ENCODE results near the gene TANGO2.

TANGO2 gene

GRCh38 chr22:20109411-20110358 lies 88.8 kb downstream of the TANGO2 start:
- Histone ChIP-seq H3K36me3 (peaks cover 100% of the 10 kb centered on the region), H3K9me3 (ENCODE audit: severe bottlenecking) (no peaks in the 10 kb centered on the region), H3K4me3 (ENCODE audit: low read depth, low read length) (no peak overlapping the region), H3K27ac (no peak overlapping the region; the same call in 1 of the 2 replicates), H3K27me3 (ENCODE audit: insufficient read depth, low read depth, severe bottlenecking) (no peaks in the 10 kb centered on the region)
- no peak for DNase-seq
- no peak for TF ChIP-seq CTCF (IDR thresholded peaks at IDR 0.05; ENCODE audit: low read depth, low read length)

GRCh38 chr22:20110359-20110985 lies 89.6 kb downstream of the TANGO2 start:
- DNase-seq: no peak
- no peaks in the 10 kb centered on the region for H3K9me3 ChIP-seq (ENCODE audit: severe bottlenecking)
- H3K36me3 ChIP-seq: peaks cover 100% of the 10 kb centered on the region
- TF ChIP-seq CTCF (IDR thresholded peaks at IDR 0.05; ENCODE audit: low read depth, low read length): no peak
- peak overlapping the region; percentile 49 for H3K27ac ChIP-seq
- H3K27me3 ChIP-seq (ENCODE audit: insufficient read depth, low read depth, severe bottlenecking): no peaks in the 10 kb centered on the region
- H3K4me3 ChIP-seq (ENCODE audit: low read depth, low read length): no peak overlapping the region

DNA sequence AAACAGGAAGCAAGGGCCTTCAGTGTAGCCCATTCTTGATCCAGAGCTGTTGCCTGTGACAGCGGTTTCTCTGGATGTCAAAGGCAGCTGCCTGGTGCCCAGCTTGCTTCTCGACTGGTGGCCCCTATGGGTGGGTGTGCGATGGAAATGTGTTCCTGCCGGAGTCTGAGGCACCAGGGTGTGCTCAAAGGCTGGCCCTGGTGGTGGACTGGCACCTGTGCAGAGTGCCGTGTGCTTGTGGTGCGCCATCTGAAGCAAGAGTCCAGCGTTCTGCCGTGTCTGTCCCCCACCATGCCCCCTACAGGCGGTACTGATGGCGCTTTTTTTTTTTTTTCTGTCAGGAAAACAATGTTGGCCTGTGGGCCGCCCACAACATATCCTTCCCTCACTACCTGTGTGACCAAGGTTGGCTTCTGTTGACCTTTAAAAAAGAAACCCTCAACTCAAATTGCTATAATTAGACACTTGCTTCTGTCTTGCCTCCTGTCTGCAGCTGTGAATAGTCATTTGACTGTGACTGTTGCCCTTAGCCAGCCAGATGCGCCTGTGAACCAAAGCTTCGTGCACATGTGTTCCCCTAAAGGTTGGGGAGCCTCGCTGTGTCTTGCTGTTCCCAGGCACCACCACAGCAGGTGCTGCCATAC lies 90.3 kb downstream of the TANGO2 start:
- Histone ChIP-seq H3K27ac (peak overlapping the region; percentile 49), H3K27me3 (ENCODE audit: insufficient read depth, low read depth, severe bottlenecking) (no peaks in the 10 kb centered on the region), H3K9me3 (ENCODE audit: severe bottlenecking) (no peaks in the 10 kb centered on the region), H3K36me3 (peaks cover 100% of the 10 kb centered on the region), H3K4me3 (ENCODE audit: low read depth, low read length) (no peak overlapping the region)
- peak; percentile 58 for DNase-seq
- peak; percentile 75 for TF ChIP-seq CTCF (IDR thresholded peaks at IDR 0.05; ENCODE audit: low read depth, low read length)

DNA sequence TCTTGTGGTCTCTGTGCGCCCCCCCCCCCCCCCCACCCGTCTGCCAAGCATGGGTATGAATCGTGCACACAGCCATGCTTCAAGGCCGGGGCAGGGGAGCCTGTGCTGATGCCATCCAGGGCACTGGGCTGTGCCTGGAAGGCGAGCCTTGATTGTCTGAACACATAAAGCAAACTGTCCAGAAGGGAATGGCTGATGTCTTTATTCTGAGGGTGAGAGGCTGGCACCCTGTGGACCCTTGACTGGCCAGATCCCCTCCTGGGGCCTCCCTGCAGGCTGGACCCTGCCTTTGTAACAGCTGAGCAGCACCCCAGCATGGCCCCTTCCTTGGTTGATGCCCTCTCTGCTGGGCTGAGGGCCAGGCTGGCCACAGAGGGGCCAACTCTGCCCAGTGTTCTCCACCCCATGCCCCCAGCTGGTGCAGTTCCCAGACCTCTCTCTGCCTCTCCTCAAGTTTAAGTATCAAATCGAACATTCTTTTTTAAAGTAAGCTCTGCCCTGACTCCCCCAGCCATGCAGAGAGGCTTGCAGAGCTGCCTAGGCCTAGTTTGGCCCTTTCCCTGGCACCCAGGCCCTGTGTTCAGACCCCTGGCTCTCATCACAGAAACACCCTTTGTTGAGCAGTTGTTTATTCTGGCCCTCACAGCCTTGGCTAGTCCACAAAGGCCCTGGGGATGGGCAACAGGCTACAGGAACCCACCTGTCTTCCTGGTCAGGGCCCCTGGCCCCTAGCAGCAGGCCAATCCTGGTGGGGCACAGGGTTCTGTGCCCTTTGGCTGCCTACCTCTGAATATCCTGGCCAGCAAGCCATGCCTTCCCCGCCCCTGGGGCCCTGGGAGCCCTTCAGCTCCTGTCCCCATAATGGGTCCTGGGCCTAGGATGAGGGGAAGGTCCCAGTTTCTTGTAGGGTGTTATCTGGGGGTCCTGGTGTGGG lies 91.0 kb downstream of the TANGO2 start:
- TF ChIP-seq CTCF (IDR thresholded peaks at IDR 0.05; ENCODE audit: low read depth, low read length): no peak
- Histone ChIP-seq H3K27me3 (ENCODE audit: insufficient read depth, low read depth, severe bottlenecking) (no peaks in the 10 kb centered on the region), H3K9me3 (ENCODE audit: severe bottlenecking) (no peaks in the 10 kb centered on the region), H3K27ac (peak overlapping the region; percentile 46), H3K4me3 (ENCODE audit: low read depth, low read length) (no peak overlapping the region), H3K36me3 (peaks cover 96% of the 10 kb centered on the region)
- no peak for DNase-seq
